HEK293 (cell line): ENCODE measurements around the gene ATP11C.

Experiments used
- CTCF ChIA-PET: fragments of 350-600 bp; formaldehyde crosslinking; extraction: SDS; loops from one replicate; lab custom pipeline; 2021; ENCODE audit warnings: antibody characterized with exemption; lab: Yijun Ruan, JAX
- POLR2A ChIA-PET: fragments of 300-600 bp; formaldehyde crosslinking; extraction: SDS; loops from one replicate; lab custom pipeline; 2020; ENCODE audit warnings: antibody characterized with exemption, inconsistent platforms; lab: Yijun Ruan, JAX
- H3K27ac ChIP-seq: fragments of 200-500 bp; sonication (Bioruptor generic); 2 replicates; pipeline ENCODE4 v1.5.1; 2014; ENCODE audit warnings: low read depth, low read length, control low read depth, inconsistent platforms; ENCODE audit errors: extremely low read depth
- H3K36me3 ChIP-seq, 2 experiments: fragments of 200-500 bp in 1 of 2; sonication (Bioruptor generic) in 1 of 2; 1 replicate in 1 of 2; 2 replicates in 1 of 2; pipeline ENCODE4 v1.5.1; 2014 to 2017; ENCODE audit warnings: inconsistent platforms in 2 of 2, low read length in 2 of 2; ENCODE audit not compliant: control insufficient read depth in 2 of 2, insufficient read depth in 1 of 2
- H3K4me1 ChIP-seq: fragments of 200-500 bp; sonication (Bioruptor generic); 2 replicates; pipeline ENCODE4 v1.5.1; 2014; ENCODE audit warnings: mild to moderate bottlenecking, low read length, inconsistent platforms; ENCODE audit not compliant: control insufficient read depth, insufficient read depth
- H3K4me3 ChIP-seq: 2 replicates; pipeline ENCODE4 v1.5.1; 2011; ENCODE audit warnings: low read depth, mild to moderate bottlenecking, control low read depth, low read length, moderate library complexity
- H3K9me3 ChIP-seq: fragments of 200-500 bp; sonication (Bioruptor generic); 2 replicates; pipeline ENCODE4 v1.5.1; 2014; ENCODE audit warnings: low read depth, low read length, inconsistent platforms; ENCODE audit not compliant: control insufficient read depth, insufficient read depth
- FEZF1 ChIP-seq: fragments of 450-650 bp; formaldehyde crosslinking; IDR thresholded peaks from 2 replicates; pipeline ENCODE4 v1.5.1; 2016; ENCODE audit warnings: missing biosample characterization, missing genetic modification characterization
- HOXD13 ChIP-seq: sonication (generic); formaldehyde crosslinking; IDR thresholded peaks from 2 replicates; pipeline ENCODE4 v1.8.0; 2022; ENCODE audit warnings: missing genetic modification reagents, borderline replicate concordance
- KLF7 ChIP-seq: fragments of 450-650 bp; formaldehyde crosslinking; IDR thresholded peaks from 2 replicates; pipeline ENCODE4 v1.5.1; 2016; ENCODE audit warnings: missing biosample characterization, missing genetic modification characterization, borderline replicate concordance
- MZF1 ChIP-seq: fragments of 450-650 bp; formaldehyde crosslinking; IDR thresholded peaks from 2 replicates; pipeline ENCODE4 v1.5.1; 2017; ENCODE audit warnings: missing biosample characterization, missing genetic modification characterization, borderline replicate concordance
- RBAK ChIP-seq: fragments of 450-650 bp; formaldehyde crosslinking; IDR thresholded peaks from 2 replicates; pipeline ENCODE4 v1.5.1; 2016; ENCODE audit warnings: missing biosample characterization, missing genetic modification characterization
- SETDB1 ChIP-seq: IDR thresholded peaks from one replicate; pipeline ENCODE4 v1.6.1; 2017; ENCODE audit warnings: mild to moderate bottlenecking, low read length, moderate library complexity, mixed read lengths; ENCODE audit not compliant: insufficient read length
- ZBTB8A ChIP-seq: fragments of 450-650 bp; formaldehyde crosslinking; IDR thresholded peaks from 2 replicates; pipeline ENCODE4 v1.5.1; 2016; ENCODE audit warnings: missing biosample characterization, missing genetic modification characterization
- ZFP37 ChIP-seq: fragments of 450-650 bp; formaldehyde crosslinking; IDR thresholded peaks from 2 replicates; pipeline ENCODE4 v1.5.1; 2016; ENCODE audit warnings: missing biosample characterization, missing genetic modification characterization
- ZNF341 ChIP-seq: fragments of 450-650 bp; formaldehyde crosslinking; IDR thresholded peaks from 2 replicates; pipeline ENCODE4; 2016; ENCODE audit warnings: low read depth, missing biosample characterization, missing genetic modification characterization
- ZNF391 ChIP-seq: fragments of 450-650 bp; formaldehyde crosslinking; IDR thresholded peaks from 2 replicates; pipeline ENCODE4 v1.5.1; 2016; ENCODE audit warnings: low read depth, missing biosample characterization, missing genetic modification characterization, borderline replicate concordance
- ZNF433 ChIP-seq: fragments of 450-650 bp; formaldehyde crosslinking; IDR thresholded peaks from 2 replicates; pipeline ENCODE4 v1.5.1; 2016; ENCODE audit warnings: missing biosample characterization, missing genetic modification characterization, low read depth
- ZNF473 ChIP-seq: fragments of 450-650 bp; formaldehyde crosslinking; IDR thresholded peaks from 2 replicates; pipeline ENCODE4 v1.5.1; 2017; ENCODE audit warnings: missing biosample characterization, missing genetic modification characterization
- ZNF510 ChIP-seq: fragments of 450-650 bp; formaldehyde crosslinking; IDR thresholded peaks from 2 replicates; pipeline ENCODE4 v1.5.1; 2018; ENCODE audit warnings: mild to moderate bottlenecking, missing genetic modification characterization, missing biosample characterization; ENCODE audit not compliant: insufficient replicate concordance
- ZNF514 ChIP-seq: fragments of 450-650 bp; formaldehyde crosslinking; IDR thresholded peaks from 2 replicates; pipeline ENCODE4 v1.5.1; 2016; ENCODE audit warnings: missing biosample characterization, missing genetic modification characterization
- ZNF585B ChIP-seq: fragments of 450-650 bp; formaldehyde crosslinking; IDR thresholded peaks from 2 replicates; pipeline ENCODE4 v1.5.1; 2016; ENCODE audit warnings: missing biosample characterization, missing genetic modification characterization
- ZNF624 ChIP-seq: fragments of 450-650 bp; formaldehyde crosslinking; IDR thresholded peaks from 2 replicates; pipeline ENCODE4 v1.5.1; 2017; ENCODE audit warnings: missing biosample characterization, missing genetic modification characterization
- ZNF626 ChIP-seq: fragments of 450-650 bp; sonication (Bioruptor Pico); formaldehyde crosslinking; IDR thresholded peaks from 2 replicates; pipeline ENCODE4 v1.5.1; 2018; ENCODE audit warnings: missing biosample characterization, missing genetic modification characterization, inconsistent platforms
- ZNF670 ChIP-seq: fragments of 450-650 bp; formaldehyde crosslinking; IDR thresholded peaks from 2 replicates; pipeline ENCODE4 v1.5.1; 2016; ENCODE audit warnings: missing biosample characterization, missing genetic modification characterization, low read depth
- ZNF777 ChIP-seq: fragments of 450-650 bp; formaldehyde crosslinking; IDR thresholded peaks from 2 replicates; pipeline ENCODE4 v1.5.1; 2017; ENCODE audit warnings: missing biosample characterization, missing genetic modification characterization, borderline replicate concordance
- ZNF785 ChIP-seq: fragments of 450-650 bp; formaldehyde crosslinking; IDR thresholded peaks from 2 replicates; pipeline ENCODE4 v1.5.1; 2016; ENCODE audit warnings: missing biosample characterization, missing genetic modification characterization
- ZNF792 ChIP-seq: fragments of 450-650 bp; formaldehyde crosslinking; IDR thresholded peaks from 2 replicates; pipeline ENCODE4 v1.5.1; 2016; ENCODE audit warnings: missing biosample characterization, missing genetic modification characterization
- TF ChIP-seq, protein P1 (sequence below): fragments of 450-650 bp; formaldehyde crosslinking; IDR thresholded peaks from 2 replicates; pipeline ENCODE4 v1.5.1; 2017; ENCODE audit warnings: missing biosample characterization, missing genetic modification characterization
- TF ChIP-seq, protein P2 (sequence below): fragments of 450-650 bp; formaldehyde crosslinking; IDR thresholded peaks from 2 replicates; pipeline ENCODE4 v1.5.1; 2016; ENCODE audit warnings: missing biosample characterization, missing genetic modification characterization, borderline replicate concordance
- TF ChIP-seq, protein P3 (sequence below): fragments of 450-650 bp; formaldehyde crosslinking; IDR thresholded peaks from 2 replicates; pipeline ENCODE4 v1.5.1; 2016; ENCODE audit warnings: missing biosample characterization, missing genetic modification characterization
- TF ChIP-seq, protein P4 (sequence below): fragments of 450-650 bp; formaldehyde crosslinking; optimal IDR thresholded peaks from 2 replicates; pipeline ENCODE3; 2016; ENCODE audit warnings: missing biosample characterization, mild to moderate bottlenecking, missing genetic modification characterization

ATP11C gene

DNA sequence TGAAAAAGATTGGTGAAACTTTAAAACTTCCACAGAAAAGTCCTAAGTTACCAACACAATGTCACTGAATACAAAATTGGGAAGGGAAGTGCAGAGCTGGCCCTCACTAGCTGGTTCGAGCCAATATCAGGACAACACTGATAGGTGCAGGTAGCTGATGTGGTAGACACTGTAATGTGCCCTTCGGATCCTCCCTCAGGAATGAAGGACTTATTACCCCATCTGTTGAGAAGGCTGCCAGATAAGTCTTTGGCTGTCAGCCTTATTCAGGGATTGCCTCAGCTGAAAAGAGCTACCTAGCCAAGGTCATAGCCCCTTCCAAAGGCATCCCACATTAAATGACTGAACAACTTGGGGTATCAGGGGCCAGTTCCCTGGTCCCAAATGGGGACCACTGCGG, 230.2 kb downstream of the ATP11C start:
- Histone ChIP-seq H3K4me1 (no peaks in the 10 kb centered on the region), H3K4me3 (no peak overlapping the region), H3K9me3 (no peaks in the 10 kb centered on the region), H3K27ac (no peak overlapping the region), H3K36me3 (no peaks in the 10 kb centered on the region)
- TF ChIP-seq ZNF777 (no peak), ZNF473 (tag by site-specific recombination) (no peak), ZNF626 (tag by site-specific recombination) (no peak), HOXD13 (CRISPR knock-in tag) (no peak), ZNF510 (tag by site-specific recombination) (no peak), ZNF785 (no peak), ZNF341 (no peak), ZNF792 (tag by site-specific recombination) (no peak)
- TF ChIP-seq, protein P1, sequence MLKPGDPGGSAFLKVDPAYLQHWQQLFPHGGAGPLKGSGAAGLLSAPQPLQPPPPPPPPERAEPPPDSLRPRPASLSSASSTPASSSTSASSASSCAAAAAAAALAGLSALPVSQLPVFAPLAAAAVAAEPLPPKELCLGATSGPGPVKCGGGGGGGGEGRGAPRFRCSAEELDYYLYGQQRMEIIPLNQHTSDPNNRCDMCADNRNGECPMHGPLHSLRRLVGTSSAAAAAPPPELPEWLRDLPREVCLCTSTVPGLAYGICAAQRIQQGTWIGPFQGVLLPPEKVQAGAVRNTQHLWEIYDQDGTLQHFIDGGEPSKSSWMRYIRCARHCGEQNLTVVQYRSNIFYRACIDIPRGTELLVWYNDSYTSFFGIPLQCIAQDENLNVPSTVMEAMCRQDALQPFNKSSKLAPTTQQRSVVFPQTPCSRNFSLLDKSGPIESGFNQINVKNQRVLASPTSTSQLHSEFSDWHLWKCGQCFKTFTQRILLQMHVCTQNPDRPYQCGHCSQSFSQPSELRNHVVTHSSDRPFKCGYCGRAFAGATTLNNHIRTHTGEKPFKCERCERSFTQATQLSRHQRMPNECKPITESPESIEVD: no peak
- TF ChIP-seq, protein P2, sequence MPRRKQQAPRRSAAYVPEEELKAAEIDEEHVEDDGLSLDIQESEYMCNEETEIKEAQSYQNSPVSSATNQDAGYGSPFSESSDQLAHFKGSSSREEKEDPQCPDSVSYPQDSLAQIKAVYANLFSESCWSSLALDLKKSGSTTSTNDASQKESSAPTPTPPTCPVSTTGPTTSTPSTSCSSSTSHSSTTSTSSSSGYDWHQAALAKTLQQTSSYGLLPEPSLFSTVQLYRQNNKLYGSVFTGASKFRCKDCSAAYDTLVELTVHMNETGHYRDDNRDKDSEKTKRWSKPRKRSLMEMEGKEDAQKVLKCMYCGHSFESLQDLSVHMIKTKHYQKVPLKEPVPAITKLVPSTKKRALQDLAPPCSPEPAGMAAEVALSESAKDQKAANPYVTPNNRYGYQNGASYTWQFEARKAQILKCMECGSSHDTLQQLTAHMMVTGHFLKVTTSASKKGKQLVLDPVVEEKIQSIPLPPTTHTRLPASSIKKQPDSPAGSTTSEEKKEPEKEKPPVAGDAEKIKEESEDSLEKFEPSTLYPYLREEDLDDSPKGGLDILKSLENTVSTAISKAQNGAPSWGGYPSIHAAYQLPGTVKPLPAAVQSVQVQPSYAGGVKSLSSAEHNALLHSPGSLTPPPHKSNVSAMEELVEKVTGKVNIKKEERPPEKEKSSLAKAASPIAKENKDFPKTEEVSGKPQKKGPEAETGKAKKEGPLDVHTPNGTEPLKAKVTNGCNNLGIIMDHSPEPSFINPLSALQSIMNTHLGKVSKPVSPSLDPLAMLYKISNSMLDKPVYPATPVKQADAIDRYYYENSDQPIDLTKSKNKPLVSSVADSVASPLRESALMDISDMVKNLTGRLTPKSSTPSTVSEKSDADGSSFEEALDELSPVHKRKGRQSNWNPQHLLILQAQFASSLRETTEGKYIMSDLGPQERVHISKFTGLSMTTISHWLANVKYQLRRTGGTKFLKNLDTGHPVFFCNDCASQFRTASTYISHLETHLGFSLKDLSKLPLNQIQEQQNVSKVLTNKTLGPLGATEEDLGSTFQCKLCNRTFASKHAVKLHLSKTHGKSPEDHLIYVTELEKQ: no peak
- CTCF ChIA-PET: interaction anchor here (0.5 kb wide), 1 partner anchor 12 kb away, joined by 3 read pairs; no protein-coding TSS in a partner anchor
- POLR2A ChIA-PET: no interaction called here

DNA sequence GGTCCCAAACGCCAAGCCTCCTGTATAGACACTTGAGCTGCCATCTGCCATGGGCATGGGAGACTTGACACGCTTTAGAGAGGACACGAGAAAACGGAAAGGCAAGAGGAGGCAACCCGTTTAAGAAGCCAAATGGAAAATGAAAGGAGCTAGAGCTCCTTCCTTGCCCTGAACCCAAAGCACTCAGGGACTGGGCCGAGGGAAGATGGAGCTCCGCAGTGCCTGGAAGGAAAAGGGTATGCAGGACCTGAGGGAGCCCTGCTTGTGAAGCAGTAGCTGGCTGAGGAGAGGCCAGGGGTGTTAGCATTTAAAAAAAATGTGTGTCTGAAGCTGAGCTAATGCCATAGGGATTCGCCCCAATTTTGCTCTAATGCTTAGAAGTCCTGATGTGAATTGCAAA, 239.9 kb downstream of the ATP11C start:
- H3K4me1 ChIP-seq: no peaks in the 10 kb centered on the region
- ChIA-PET POLR2A (no interaction called here), CTCF (interaction anchor here (0.5 kb wide), 1 partner anchor 23 kb away, joined by 3 read pairs; no protein-coding TSS in a partner anchor)
- no peak overlapping the region for H3K4me3 ChIP-seq
- H3K27ac ChIP-seq: no peak overlapping the region
- H3K9me3 ChIP-seq: no peaks in the 10 kb centered on the region
- TF ChIP-seq ZNF433: no peak
- no peaks in the 10 kb centered on the region for H3K36me3 ChIP-seq

DNA sequence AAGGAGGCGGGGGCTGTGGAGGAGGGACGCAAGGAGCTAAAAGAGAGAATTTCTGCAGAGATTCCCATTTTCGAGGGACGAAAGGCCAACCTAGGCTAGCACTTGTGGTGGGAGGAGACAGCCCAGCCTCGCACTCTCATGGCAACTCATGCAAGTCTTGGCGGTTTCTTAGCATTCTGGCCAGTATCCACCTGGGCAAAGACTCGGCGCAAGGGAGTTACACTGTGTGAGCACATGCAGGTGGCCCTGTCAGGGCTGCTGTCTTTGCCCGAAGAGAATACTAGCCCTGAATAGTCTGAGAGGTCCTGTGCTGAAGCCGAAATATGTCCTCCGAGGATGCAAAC, 240.4 kb downstream of the ATP11C start:
- Histone ChIP-seq H3K4me1 (no peaks in the 10 kb centered on the region), H3K27ac (no peak overlapping the region), H3K9me3 (no peaks in the 10 kb centered on the region), H3K36me3 (no peaks in the 10 kb centered on the region)
- ChIA-PET CTCF (interaction anchor here (0.5 kb wide), 1 partner anchor 23 kb away, joined by 3 read pairs; no protein-coding TSS in a partner anchor), POLR2A (no interaction called here)
- TF ChIP-seq MZF1 (tag by site-specific recombination): no peak
- TF ChIP-seq, protein P3, sequence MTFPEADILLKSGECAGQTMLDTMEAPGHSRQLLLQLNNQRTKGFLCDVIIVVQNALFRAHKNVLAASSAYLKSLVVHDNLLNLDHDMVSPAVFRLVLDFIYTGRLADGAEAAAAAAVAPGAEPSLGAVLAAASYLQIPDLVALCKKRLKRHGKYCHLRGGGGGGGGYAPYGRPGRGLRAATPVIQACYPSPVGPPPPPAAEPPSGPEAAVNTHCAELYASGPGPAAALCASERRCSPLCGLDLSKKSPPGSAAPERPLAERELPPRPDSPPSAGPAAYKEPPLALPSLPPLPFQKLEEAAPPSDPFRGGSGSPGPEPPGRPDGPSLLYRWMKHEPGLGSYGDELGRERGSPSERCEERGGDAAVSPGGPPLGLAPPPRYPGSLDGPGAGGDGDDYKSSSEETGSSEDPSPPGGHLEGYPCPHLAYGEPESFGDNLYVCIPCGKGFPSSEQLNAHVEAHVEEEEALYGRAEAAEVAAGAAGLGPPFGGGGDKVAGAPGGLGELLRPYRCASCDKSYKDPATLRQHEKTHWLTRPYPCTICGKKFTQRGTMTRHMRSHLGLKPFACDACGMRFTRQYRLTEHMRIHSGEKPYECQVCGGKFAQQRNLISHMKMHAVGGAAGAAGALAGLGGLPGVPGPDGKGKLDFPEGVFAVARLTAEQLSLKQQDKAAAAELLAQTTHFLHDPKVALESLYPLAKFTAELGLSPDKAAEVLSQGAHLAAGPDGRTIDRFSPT (tag by site-specific recombination): no peak
- no peak for TF ChIP-seq KLF7
- no peak for TF ChIP-seq ZNF585B (tag by site-specific recombination)
- TF ChIP-seq ZNF624: no peak
- TF ChIP-seq HOXD13 (CRISPR knock-in tag): no peak
- TF ChIP-seq ZNF514: no peak
- no peak for TF ChIP-seq SETDB1
- TF ChIP-seq FEZF1: no peak
- TF ChIP-seq RBAK (tag by site-specific recombination): no peak
- TF ChIP-seq, protein P4, sequence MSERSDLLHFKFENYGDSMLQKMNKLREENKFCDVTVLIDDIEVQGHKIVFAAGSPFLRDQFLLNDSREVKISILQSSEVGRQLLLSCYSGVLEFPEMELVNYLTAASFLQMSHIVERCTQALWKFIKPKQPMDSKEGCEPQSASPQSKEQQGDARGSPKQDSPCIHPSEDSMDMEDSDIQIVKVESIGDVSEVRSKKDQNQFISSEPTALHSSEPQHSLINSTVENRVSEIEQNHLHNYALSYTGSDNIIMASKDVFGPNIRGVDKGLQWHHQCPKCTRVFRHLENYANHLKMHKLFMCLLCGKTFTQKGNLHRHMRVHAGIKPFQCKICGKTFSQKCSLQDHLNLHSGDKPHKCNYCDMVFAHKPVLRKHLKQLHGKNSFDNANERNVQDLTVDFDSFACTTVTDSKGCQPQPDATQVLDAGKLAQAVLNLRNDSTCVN (tag by site-specific recombination): no peak
- TF ChIP-seq ZBTB8A: no peak
- no peak for TF ChIP-seq ZNF670 (tag by site-specific recombination)
- no peak for TF ChIP-seq ZFP37 (tag by site-specific recombination)
- no peak for TF ChIP-seq ZNF391 (tag by site-specific recombination)
- TF ChIP-seq, all 188 proteins: peak for 0
- H3K4me3 ChIP-seq: no peak overlapping the region
